Keratinocyte (primary cell): ENCODE results near the gene LPO.
A peak's percentile ranks its signal among the peaks of the same experiment; 100 is the strongest.

Source experiments
- CTCF ChIP-seq, 3 experiments: IDR thresholded peaks in 1 of 3; conservative IDR thresholded peaks in 1 of 3; optimal IDR thresholded peaks in 1 of 3; 2 replicates in 2 of 3; 3 replicates in 1 of 3; pipeline versions ENCODE3 to v1.5.1; 2011; ENCODE audit warnings: low read length in 3 of 3, mild to moderate bottlenecking in 3 of 3, moderate library complexity in 2 of 3, control low read depth in 1 of 3, inconsistent platforms in 1 of 3; ENCODE audit not compliant: insufficient read depth in 2 of 3; ENCODE audit errors: extremely low read depth in 1 of 3
- EZH2 ChIP-seq: IDR thresholded peaks from one replicate; pipeline ENCODE4 v1.6.1; 2012; ENCODE audit warnings: inconsistent platforms, mild to moderate bottlenecking, low read length, moderate library complexity

- peak; percentile 26 to 53 (median 46) for TF ChIP-seq CTCF (optimal IDR thresholded peaks at IDR 0.05 in 1 of 3, IDR thresholded peaks at IDR 0.05 in 1 of 3, conservative IDR thresholded peaks at IDR 0.05 in 1 of 3; ENCODE audit: extremely low read depth in 1 of 3, insufficient read depth in 2 of 3, low read length in 3 of 3)
- TF ChIP-seq EZH2 = no peak
Observed at GRCh38 chr17:58254803-58255202, 16.4 kb downstream of the LPO start.
